ENCODE measurements around the gene IL5RA. TPM values are rescaled to one million over a fixed set of nuclear protein-coding genes. Genes with fewer than 3 reads are reported as not detected.

The IL5RA gene
- total RNA-seq, 1 experiment from 2014 or later, result not detected

GRCh38 chr3:3066910-3067309 is 43.3 kb downstream of the IL5RA start:
- RAD21 ChIA-PET (ENCODE audit: low non-redundant PET in 1 of 2, low total read pairs in 2 of 2, uncharacterized antibody in 2 of 2, unreplicated experiment in 2 of 2), result no interaction called here
- no peak for ATAC-seq

More at GRCh38 chr3:3066910-3067309, 43.3 kb downstream of the IL5RA start:
- no peak for TF ChIP-seq FOSL1 (IDR thresholded peaks at IDR 0.05; ENCODE audit: low read depth)
- TF ChIP-seq EZH2 (IDR thresholded peaks at IDR 0.05), result no peak
- TF ChIP-seq TCF7L2 (IDR thresholded peaks at IDR 0.05; ENCODE audit: borderline replicate concordance, extremely low read depth, insufficient read depth, insufficient read length), result no peak
- no peak for TF ChIP-seq ZNF274 (IDR thresholded peaks at IDR 0.05; ENCODE audit: low read depth, low read length)
- no peak for TF ChIP-seq RAD21 (IDR thresholded peaks at IDR 0.05; ENCODE audit: low read depth)
- no peak for TF ChIP-seq POLR2A (IDR thresholded peaks at IDR 0.05; ENCODE audit: borderline replicate concordance, extremely low read depth, insufficient read depth, insufficient read length)
- no peak for TF ChIP-seq EGR1 (IDR thresholded peaks at IDR 0.05; ENCODE audit: low read depth)
- TF ChIP-seq CBX3 (IDR thresholded peaks at IDR 0.05; ENCODE audit: low read depth), result no peak
- TF ChIP-seq MAX (IDR thresholded peaks at IDR 0.05), result no peak
- no peak for TF ChIP-seq SIN3A (IDR thresholded peaks at IDR 0.05; ENCODE audit: low read depth)
- TF ChIP-seq ZBTB33 (IDR thresholded peaks at IDR 0.05; ENCODE audit: extremely low read depth, insufficient replicate concordance, low read length), result no peak
- TF ChIP-seq ZFX (IDR thresholded peaks at IDR 0.05), result no peak
- TF ChIP-seq JUND (IDR thresholded peaks at IDR 0.05), result no peak
- Histone ChIP-seq H3K36me3 (ENCODE audit: control insufficient read depth in 1 of 2, insufficient read depth in 2 of 2, low read length in 2 of 2) (no peaks in the 10 kb centered on the region), H3K79me2 (ENCODE audit: insufficient read depth, low read length) (no peaks in the 10 kb centered on the region), H2AFZ (ENCODE audit: low read depth, low read length, poor library complexity, severe bottlenecking) (no peak overlapping the region), H3K27ac (ENCODE audit: low read depth, low read length) (no peak overlapping the region), H3K4me3 (replicated peaks in 1 of 2; ENCODE audit: low read depth in 1 of 2, low read length in 2 of 2) (no peak overlapping the region), H3K9me2 (ENCODE audit: insufficient read depth) (no peaks in the 10 kb centered on the region), H3K9me3 (ENCODE audit: control insufficient read depth in 1 of 2, insufficient read depth in 1 of 2, low read depth in 1 of 2, low read length in 2 of 2) (no peaks in the 10 kb centered on the region), H3K4me1 (ENCODE audit: control insufficient read depth in 1 of 2, insufficient read depth in 2 of 2, low read length in 2 of 2) (peaks cover 0 to 4% of the 10 kb centered on the region in 2 experiments; a peak in 1 of 4 replicates), H3K27me3 (ENCODE audit: insufficient read depth, low read length) (0 out of 2 replicates have a peak, but pooled peaks cover under 1% of the 10 kb centered on the region), H4K20me1 (ENCODE audit: insufficient read depth) (no peaks in the 10 kb centered on the region), H3K9ac (ENCODE audit: low read length) (no peak overlapping the region), H3K4me2 (ENCODE audit: low read length) (no peak overlapping the region)
- intact Hi-C loops (cut with micrococcal nuclease), result no loop called here
- ChIA-PET CTCF (no interaction called here), POLR2A (no interaction called here)
- BruUV-seq (replicated peaks), result no TSS peak
- no peak for DNase-seq (ENCODE audit: low read depth, low spot score)
